WTC11 (cell line): ENCODE measurements around the gene C2CD2. TPM values are rescaled to one million over a fixed set of nuclear protein-coding genes. Genes with fewer than 3 reads are reported as not detected.
"Not testable (repeated sequence)": the region's sequence is repeated elsewhere in the genome, so short reads cannot be mapped to it uniquely, and the experiment has no call there.

Experiments used
- ATAC-seq: fragments of 200-7000 bp; cut with Tn5 transposase; 2 replicates; pipeline ENCODE4 v1.10.0; 2021; ENCODE audit warnings: mild to moderate bottlenecking, moderate library complexity
- CTCF ChIA-PET: fragments of 300-600 bp; sonication (Branson Sonifier 250); formaldehyde crosslinking; loops from one replicate; lab custom pipeline; 2021; ENCODE audit warnings: antibody characterized with exemption; lab: Charles Lee
- POLR2A ChIA-PET: fragments of 350-600 bp; sonication (Branson Sonifier 250); formaldehyde crosslinking; loops from one replicate; lab custom pipeline; 2021; ENCODE audit warnings: antibody characterized with exemption; lab: Charles Lee
- DNase-seq: peaks from one replicate; pipeline ENCODE4 v3.0.0; 2021; ENCODE audit warnings: low spot score
- H3K27ac Mint-ChIP-seq: 2 replicates; pipeline ENCODE4 v1.8.0; 2021; ENCODE audit warnings: mixed read lengths
- H3K27me3 Mint-ChIP-seq: 2 replicates; pipeline ENCODE4 v1.8.0; 2021; ENCODE audit warnings: low read depth, mild to moderate bottlenecking, moderate library complexity, mixed read lengths
- H3K36me3 Mint-ChIP-seq: 2 replicates; pipeline ENCODE4 v1.8.0; 2021; ENCODE audit warnings: mixed read lengths
- H3K4me1 Mint-ChIP-seq: 2 replicates; pipeline ENCODE4 v1.8.0; 2022; ENCODE audit warnings: mixed read lengths
- H3K4me3 Mint-ChIP-seq: 2 replicates; pipeline ENCODE4 v1.8.0; 2021; ENCODE audit warnings: mild to moderate bottlenecking, moderate library complexity, mixed read lengths
- H3K9me3 Mint-ChIP-seq: 2 replicates; pipeline ENCODE4 v1.8.0; 2021; ENCODE audit warnings: mixed read lengths
- ATF1 ChIP-seq: sonication (generic); formaldehyde crosslinking; IDR thresholded peaks from 2 replicates; pipeline ENCODE4 v1.8.1; 2023; ENCODE audit warnings: mild to moderate bottlenecking, moderate library complexity, missing genetic modification reagents
- CBFB ChIP-seq: sonication (generic); formaldehyde crosslinking; IDR thresholded peaks from 2 replicates; pipeline ENCODE4 v1.8.1; 2022; ENCODE audit warnings: mild to moderate bottlenecking, low read depth, missing genetic modification reagents
- EMX1 ChIP-seq: fragments of 250-450 bp; sonication (Bioruptor Pico); IDR thresholded peaks from 2 replicates; pipeline ENCODE4 v1.8.0; 2021; ENCODE audit warnings: mild to moderate bottlenecking
- ESRRA ChIP-seq: sonication (generic); formaldehyde crosslinking; IDR thresholded peaks from 2 replicates; pipeline ENCODE4 v1.8.1; 2022; ENCODE audit warnings: mild to moderate bottlenecking, missing genetic modification reagents, borderline replicate concordance
- FOXJ3 ChIP-seq: sonication (generic); formaldehyde crosslinking; IDR thresholded peaks from 2 replicates; pipeline ENCODE4 v1.9.0; 2021; ENCODE audit warnings: missing genetic modification reagents, mild to moderate bottlenecking, borderline replicate concordance
- GTF2I ChIP-seq: fragments of 250-450 bp; sonication (Bioruptor Pico); conservative IDR thresholded peaks from 2 replicates; pipeline ENCODE4 v1.4.0; 2021; ENCODE audit warnings: mild to moderate bottlenecking
- HMGA2 ChIP-seq: fragments of 250-450 bp; sonication (Bioruptor Pico); IDR thresholded peaks from 2 replicates; pipeline ENCODE4 v1.4.0; 2021; ENCODE audit warnings: mild to moderate bottlenecking, moderate library complexity
- HMGXB4 ChIP-seq: sonication (generic); formaldehyde crosslinking; IDR thresholded peaks from 2 replicates; pipeline ENCODE4 v1.8.1; 2023; ENCODE audit warnings: mild to moderate bottlenecking, moderate library complexity, missing genetic modification reagents
- MYBL2 ChIP-seq: sonication (generic); formaldehyde crosslinking; IDR thresholded peaks from 2 replicates; pipeline ENCODE4 v1.8.1; 2023; ENCODE audit warnings: mild to moderate bottlenecking, moderate library complexity, missing genetic modification reagents
- NFE2L1 ChIP-seq: sonication (generic); formaldehyde crosslinking; IDR thresholded peaks from 2 replicates; pipeline ENCODE4 v1.8.1; 2023; ENCODE audit warnings: missing genetic modification reagents
- PRDM15 ChIP-seq: sonication (generic); formaldehyde crosslinking; IDR thresholded peaks from 2 replicates; pipeline ENCODE4 v1.8.0; 2022; ENCODE audit warnings: missing genetic modification reagents
- PRRX2 ChIP-seq: fragments of 250-450 bp; sonication (Bioruptor Pico); IDR thresholded peaks from 2 replicates; pipeline ENCODE4 v1.8.0; 2021; ENCODE audit warnings: mild to moderate bottlenecking
- SMAD4 ChIP-seq: sonication (generic); formaldehyde crosslinking; IDR thresholded peaks from 2 replicates; pipeline ENCODE4 v1.8.0; 2022; ENCODE audit warnings: mild to moderate bottlenecking, missing genetic modification reagents
- TEAD1 ChIP-seq: sonication (generic); formaldehyde crosslinking; IDR thresholded peaks from 2 replicates; pipeline ENCODE4 v1.8.0; 2022; ENCODE audit warnings: mild to moderate bottlenecking, missing genetic modification reagents
- ZNF121 ChIP-seq: sonication (generic); formaldehyde crosslinking; IDR thresholded peaks from 2 replicates; pipeline ENCODE4 v1.8.0; 2023; ENCODE audit warnings: missing genetic modification reagents
- ZNF138 ChIP-seq: sonication (generic); formaldehyde crosslinking; conservative IDR thresholded peaks from 2 replicates; pipeline ENCODE4 v1.8.1; 2022; ENCODE audit warnings: mild to moderate bottlenecking, moderate library complexity, missing genetic modification reagents
- ZNF263 ChIP-seq: sonication (generic); formaldehyde crosslinking; IDR thresholded peaks from 2 replicates; pipeline ENCODE4 v1.8.1; 2022; ENCODE audit warnings: low read depth, mild to moderate bottlenecking, moderate library complexity, missing genetic modification reagents
- total RNA-seq: library from RNA; stranded (reverse); gene quantifications from 3 replicates; pipeline ENCODE4 v1.2.3, GENCODE V29; 2021
- TF ChIP-seq, protein P1 (sequence below): sonication (generic); formaldehyde crosslinking; IDR thresholded peaks from 2 replicates; pipeline ENCODE4 v1.8.0; 2022; ENCODE audit warnings: mild to moderate bottlenecking, missing genetic modification reagents
- TF ChIP-seq, protein P2 (sequence below): sonication (generic); formaldehyde crosslinking; IDR thresholded peaks from 2 replicates; pipeline ENCODE4 v1.8.0; 2023; ENCODE audit warnings: missing genetic modification reagents
- TF ChIP-seq, protein P3 (sequence below): fragments of 250-450 bp; sonication (Bioruptor Pico); IDR thresholded peaks from 2 replicates; pipeline ENCODE4 v1.9.0; 2021; ENCODE audit warnings: moderate library complexity, mild to moderate bottlenecking, inconsistent platforms, borderline replicate concordance

The C2CD2 gene
- total RNA-seq, 1 experiment from 2014 or later, result 11.2 TPM

- peak overlapping the region; percentile 68 for H3K4me3 Mint-ChIP-seq
- H3K27ac Mint-ChIP-seq, result no peak overlapping the region
- no peak for ATAC-seq
- no peaks in the 10 kb centered on the region for H3K9me3 Mint-ChIP-seq
- no peak for DNase-seq
- H3K4me1 Mint-ChIP-seq, result peaks cover 38% of the 10 kb centered on the region
- H3K36me3 Mint-ChIP-seq, result no peaks in the 10 kb centered on the region
- ChIA-PET CTCF (interaction anchor here (0.6 to 1.0 kb wide), 3 partner anchors 78 to 339 kb away, joined by 3 to 4 read pairs (median 3); no protein-coding TSS in a partner anchor), POLR2A (no interaction called here)
- H3K27me3 Mint-ChIP-seq, result peaks cover 19% of the 10 kb centered on the region
- TF ChIP-seq SMAD4 (CRISPR knock-in tag), result no peak
- TF ChIP-seq HMGA2 (CRISPR knock-in tag), result no peak
- TF ChIP-seq EMX1 (CRISPR knock-in tag), result no peak
- TF ChIP-seq ZNF138, result no peak
- TF ChIP-seq ESRRA, result no peak
- no peak for TF ChIP-seq GTF2I (CRISPR knock-in tag)
- TF ChIP-seq FOXJ3 (CRISPR knock-in tag), result no peak
- TF ChIP-seq PRRX2 (CRISPR knock-in tag), result no peak
- no peak for TF ChIP-seq NFE2L1 (CRISPR knock-in tag)
- TF ChIP-seq, protein P1, sequence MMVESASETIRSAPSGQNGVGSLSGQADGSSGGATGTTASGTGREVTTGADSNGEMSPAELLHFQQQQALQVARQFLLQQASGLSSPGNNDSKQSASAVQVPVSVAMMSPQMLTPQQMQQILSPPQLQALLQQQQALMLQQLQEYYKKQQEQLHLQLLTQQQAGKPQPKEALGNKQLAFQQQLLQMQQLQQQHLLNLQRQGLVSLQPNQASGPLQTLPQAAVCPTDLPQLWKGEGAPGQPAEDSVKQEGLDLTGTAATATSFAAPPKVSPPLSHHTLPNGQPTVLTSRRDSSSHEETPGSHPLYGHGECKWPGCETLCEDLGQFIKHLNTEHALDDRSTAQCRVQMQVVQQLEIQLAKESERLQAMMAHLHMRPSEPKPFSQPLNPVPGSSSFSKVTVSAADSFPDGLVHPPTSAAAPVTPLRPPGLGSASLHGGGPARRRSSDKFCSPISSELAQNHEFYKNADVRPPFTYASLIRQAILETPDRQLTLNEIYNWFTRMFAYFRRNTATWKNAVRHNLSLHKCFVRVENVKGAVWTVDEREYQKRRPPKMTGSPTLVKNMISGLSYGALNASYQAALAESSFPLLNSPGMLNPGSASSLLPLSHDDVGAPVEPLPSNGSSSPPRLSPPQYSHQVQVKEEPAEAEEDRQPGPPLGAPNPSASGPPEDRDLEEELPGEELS (CRISPR knock-in tag), result no peak
Measured at GRCh38 chr21:41951876-41952567, 1.8 kb downstream of the C2CD2 start.

DNA sequence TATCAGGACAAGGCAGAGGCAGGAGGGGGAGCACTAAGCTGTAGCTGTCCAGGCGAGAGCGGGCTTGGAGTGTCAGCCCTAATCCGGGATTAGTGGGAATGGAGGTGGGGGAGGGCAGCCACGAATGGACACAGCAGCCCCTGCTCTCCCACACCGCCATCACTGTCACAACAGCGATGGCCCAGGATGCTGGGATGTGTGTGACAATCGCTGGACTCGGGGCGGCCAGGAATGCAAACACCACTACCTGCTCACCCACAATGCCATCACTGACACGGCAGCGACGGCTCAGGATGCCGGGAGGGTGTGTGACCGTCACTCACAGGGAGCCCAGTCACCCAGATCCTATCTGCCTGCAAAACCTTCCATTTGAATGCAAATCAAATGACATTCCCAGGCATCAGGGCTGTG, 2.9 kb downstream of the C2CD2 start:
- ChIA-PET CTCF (no interaction called here), POLR2A (no interaction called here)
- H3K36me3 Mint-ChIP-seq, result no peaks in the 10 kb centered on the region
- no peak overlapping the region for H3K27ac Mint-ChIP-seq
- peak; percentile 20 for ATAC-seq
- peak overlapping the region; percentile 68 for H3K4me3 Mint-ChIP-seq
- peaks cover 19% of the 10 kb centered on the region for H3K27me3 Mint-ChIP-seq
- no peaks in the 10 kb centered on the region for H3K9me3 Mint-ChIP-seq
- H3K4me1 Mint-ChIP-seq, result peaks cover 38% of the 10 kb centered on the region
- DNase-seq, result peak; percentile 48
- TF ChIP-seq ZNF138 (no peak), PRDM15 (no peak), HMGXB4 (CRISPR knock-in tag) (no peak), ZNF263 (CRISPR knock-in tag) (no peak), ZNF121 (CRISPR knock-in tag) (peak; percentile 47; the same call in 1 of the 2 replicates), MYBL2 (CRISPR knock-in tag) (no peak), CBFB (no peak), TEAD1 (CRISPR knock-in tag) (peak; percentile 24; the same call in 1 of the 2 replicates), ATF1 (CRISPR knock-in tag) (no peak)
- TF ChIP-seq, protein P2, sequence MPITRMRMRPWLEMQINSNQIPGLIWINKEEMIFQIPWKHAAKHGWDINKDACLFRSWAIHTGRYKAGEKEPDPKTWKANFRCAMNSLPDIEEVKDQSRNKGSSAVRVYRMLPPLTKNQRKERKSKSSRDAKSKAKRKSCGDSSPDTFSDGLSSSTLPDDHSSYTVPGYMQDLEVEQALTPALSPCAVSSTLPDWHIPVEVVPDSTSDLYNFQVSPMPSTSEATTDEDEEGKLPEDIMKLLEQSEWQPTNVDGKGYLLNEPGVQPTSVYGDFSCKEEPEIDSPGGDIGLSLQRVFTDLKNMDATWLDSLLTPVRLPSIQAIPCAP (CRISPR knock-in tag), result no peak
- TF ChIP-seq, protein P3, sequence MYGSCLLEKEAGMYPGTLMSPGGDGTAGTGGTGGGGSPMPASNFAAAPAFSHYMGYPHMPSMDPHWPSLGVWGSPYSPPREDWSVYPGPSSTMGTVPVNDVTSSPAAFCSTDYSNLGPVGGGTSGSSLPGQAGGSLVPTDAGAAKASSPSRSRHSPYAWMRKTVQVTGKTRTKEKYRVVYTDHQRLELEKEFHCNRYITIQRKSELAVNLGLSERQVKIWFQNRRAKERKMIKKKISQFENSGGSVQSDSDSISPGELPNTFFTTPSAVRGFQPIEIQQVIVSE (CRISPR knock-in tag), result no peak

DNA sequence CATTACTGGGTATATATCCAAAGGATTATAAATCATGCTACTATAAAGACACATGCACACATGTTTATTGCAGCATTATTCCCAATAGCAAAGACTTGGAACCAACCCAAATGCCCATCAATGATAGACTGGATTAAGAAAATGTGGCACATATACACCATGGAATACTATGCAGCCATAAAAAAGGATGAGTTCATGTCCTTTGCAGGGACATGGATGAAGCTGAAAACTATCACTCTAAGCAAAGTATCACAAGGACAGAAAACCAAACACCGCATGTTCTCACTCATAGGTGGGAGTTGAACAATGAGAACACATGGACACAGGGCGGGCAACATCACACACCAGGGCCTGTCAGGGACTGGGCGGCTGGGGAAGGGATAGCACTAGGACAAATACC, 4.2 kb downstream of the C2CD2 start:
- H3K4me3 Mint-ChIP-seq, H3K36me3 Mint-ChIP-seq, H3K9me3 Mint-ChIP-seq, POLR2A ChIA-PET, CTCF ChIA-PET, H3K27ac Mint-ChIP-seq, ATAC-seq, DNase-seq: not testable (repeated sequence)
- H3K4me1 Mint-ChIP-seq, result peaks cover 38% of the 10 kb centered on the region
- peaks cover 19% of the 10 kb centered on the region for H3K27me3 Mint-ChIP-seq
